HL-60/S4 (cell line): Measurements from ENCODE around the gene OR10A3.

ENCODE experiments used
- in situ Hi-C: fragments of 300-500 bp; cut with MboI; formaldehyde crosslinking; loops from 2 replicates; pipeline ENCODE4 v1.14.3; 2022; ENCODE audit warnings: low sequenced_read_pairs

The OR10A3 gene

DNA sequence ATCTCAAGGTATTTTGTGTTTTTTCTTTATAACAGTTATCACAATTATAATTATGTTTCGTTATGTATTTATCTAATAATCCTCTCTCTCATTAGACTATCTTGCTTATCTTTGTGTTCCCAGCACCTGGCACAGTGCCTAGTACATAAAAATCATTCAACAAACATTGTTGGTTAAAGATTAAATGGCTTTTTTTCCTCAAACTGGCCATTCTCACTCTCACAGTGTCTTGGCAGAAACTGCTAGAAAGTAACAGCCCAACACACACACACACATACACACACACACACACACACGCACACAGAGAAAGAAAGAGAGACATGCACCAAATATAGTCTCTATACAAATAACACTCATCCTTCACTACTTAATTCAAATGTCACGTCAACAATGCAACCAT lies 47.3 kb downstream of the OR10A3 start:
- in situ Hi-C loops, result no loop called here

DNA sequence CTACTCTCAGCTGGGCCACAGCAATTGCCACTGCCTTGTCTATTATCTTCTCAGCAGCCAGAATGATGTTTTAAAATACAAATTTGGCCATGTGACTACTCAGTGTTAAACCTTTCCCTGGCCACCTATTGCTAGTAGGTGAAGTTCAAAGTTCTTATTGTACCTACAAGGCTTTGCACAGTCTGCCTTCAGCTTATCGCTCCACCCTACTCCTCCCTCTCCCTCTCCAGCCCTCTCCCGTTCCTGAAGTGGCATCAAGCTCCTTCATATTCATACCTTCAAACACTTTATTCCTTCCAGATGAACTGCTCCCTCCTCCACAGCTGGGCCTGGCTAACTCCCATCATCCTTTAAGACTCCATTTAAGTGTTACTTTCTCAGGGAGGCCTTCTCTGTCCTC lies 47.7 kb downstream of the OR10A3 start:
- in situ Hi-C loops, result no loop called here

DNA sequence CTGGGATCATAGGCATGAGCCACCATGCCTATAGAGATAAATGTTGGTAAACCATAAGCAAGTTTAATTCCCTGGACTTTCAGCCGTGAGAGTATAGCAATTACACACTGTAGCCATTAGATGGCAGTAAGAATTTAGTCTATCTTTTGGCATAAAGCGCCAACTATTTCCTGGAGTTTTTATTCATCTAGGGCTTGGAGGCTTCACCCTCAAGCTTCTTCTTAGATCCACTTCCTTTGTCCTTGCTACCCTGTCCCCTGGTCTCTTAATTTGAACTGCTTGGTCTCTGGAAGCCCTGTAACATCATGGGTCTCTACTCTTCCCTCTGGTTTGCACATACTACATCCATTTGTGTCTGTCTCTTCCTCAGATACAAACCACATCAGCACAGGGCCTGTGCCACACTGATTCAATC lies 48.7 kb downstream of the OR10A3 start:
- in situ Hi-C loops, result no loop called here

DNA sequence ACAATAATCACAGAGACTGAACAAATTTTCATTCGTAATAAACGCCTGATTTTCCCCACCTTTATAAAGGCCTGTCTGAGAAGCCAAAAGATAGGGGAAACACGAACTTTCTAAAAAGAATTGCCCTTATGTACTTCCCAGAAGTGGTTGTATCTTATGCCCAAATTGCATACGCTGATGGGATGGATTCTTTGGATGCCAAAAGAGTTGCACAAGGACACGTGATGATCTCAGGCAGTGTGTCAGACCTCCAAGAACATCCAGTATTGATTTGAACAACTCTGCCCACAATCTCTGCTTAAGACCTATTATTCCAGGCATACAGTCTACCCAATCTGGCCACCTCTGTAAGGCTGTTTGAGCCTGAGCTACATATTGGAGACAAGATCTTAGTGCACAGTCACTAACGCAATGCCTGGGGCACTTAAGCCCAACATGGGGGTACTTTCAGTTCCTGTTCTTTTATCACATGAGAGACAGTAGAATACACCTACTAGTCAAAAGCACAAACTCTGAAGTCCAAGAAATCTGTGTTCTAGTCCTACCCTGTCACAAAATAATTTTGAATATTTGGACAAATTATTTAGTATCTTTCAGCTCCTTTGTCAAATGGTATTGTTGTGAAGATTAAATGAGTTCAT lies 49.3 kb downstream of the OR10A3 start:
- in situ Hi-C loops, result no loop called here

DNA sequence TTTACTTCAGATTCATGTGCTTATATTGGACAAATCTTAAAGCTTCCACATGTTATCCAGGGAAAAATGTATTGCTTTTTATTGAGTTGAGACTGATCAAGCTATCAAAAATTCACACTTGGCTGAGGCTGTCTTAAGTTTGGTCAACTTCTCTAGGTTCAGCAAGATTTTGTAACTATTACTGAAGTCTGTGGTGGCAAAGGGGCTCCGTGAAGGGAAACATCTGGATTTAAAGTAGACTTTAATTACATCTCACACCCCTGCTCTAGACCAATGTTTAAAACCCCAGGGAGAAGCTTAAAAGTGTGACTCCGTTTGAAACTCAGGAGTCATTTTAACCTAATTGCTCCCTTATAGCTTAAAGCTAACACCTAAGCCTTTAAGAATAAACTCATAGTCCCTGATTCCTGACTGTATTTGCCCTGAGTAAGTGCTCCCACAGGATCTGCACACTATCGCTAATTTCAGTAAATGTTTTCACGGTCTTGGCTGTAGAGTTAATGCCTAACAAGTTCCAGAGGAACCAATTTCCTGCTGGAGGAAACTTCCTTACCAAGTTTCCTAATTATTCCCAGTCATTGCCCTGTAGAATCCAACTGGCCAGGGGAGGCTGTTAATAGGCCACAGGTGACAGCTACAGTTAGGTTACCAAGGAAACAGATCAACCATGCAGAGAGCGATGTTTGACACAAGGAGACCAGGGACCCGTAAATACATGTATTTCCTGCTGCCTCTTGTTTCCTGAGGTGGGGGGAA lies 50.9 kb downstream of the OR10A3 start:
- in situ Hi-C loops, result no loop called here

DNA sequence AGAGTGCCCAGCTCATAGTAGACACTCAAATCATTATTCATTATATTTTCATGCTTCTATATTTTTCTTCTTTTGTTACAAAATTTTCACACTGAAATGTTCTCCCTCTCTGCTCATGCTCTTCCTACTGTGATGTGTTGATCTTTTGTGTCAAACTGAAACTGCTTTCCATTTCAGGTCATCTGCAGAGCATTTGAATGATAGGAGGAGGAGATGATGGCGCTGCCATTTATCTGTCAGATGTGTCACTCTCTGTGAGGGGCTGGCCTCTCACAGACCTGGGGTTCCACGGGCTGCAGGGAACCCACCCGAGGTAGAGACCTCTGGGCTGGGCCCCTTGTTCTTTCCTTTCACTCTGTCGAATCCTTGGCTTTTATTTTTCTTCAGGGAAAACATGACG lies 51.5 kb downstream of the OR10A3 start:
- in situ Hi-C loops, result no loop called here
